SK-N-MC (cell line): ENCODE measurements around the gene SLC38A2.

Experiments used
- EZH2 ChIP-seq: fragments of 200-600 bp; sonication (generic); IDR thresholded peaks from one replicate; pipeline ENCODE4 v1.6.1; 2017; ENCODE audit warnings: antibody characterized with exemption
- FOXP2 ChIP-seq: optimal IDR thresholded peaks from 2 replicates; pipeline ENCODE3; 2011; ENCODE audit warnings: mild to moderate bottlenecking, moderate library complexity; ENCODE audit not compliant: insufficient read depth; ENCODE audit errors: extremely low read length, control extremely low read depth
- POLR2AphosphoS5 ChIP-seq: IDR thresholded peaks from 2 replicates; pipeline ENCODE4 v1.6.1; 2012; ENCODE audit warnings: mild to moderate bottlenecking, low read depth, low read length, borderline replicate concordance

- TF ChIP-seq EZH2 (no peak), POLR2AphosphoS5 (no peak), FOXP2 (no peak)
Measured at GRCh38 chr12:46363582-46364299, 8.8 kb downstream of the SLC38A2 start.
